GM10248 (cell line): Measurements from ENCODE around the gene XPNPEP3.

Source experiments
- CTCF ChIA-PET: fragments of 300-600 bp; sonication (Branson Sonifier 250); formaldehyde crosslinking; extraction: SDS; loops from one replicate; lab custom pipeline; 2021; ENCODE audit warnings: antibody characterized with exemption; lab: Yijun Ruan, JAX
- POLR2A ChIA-PET: fragments of 350-650 bp; sonication (Branson Sonifier 250); formaldehyde crosslinking; extraction: SDS; loops from one replicate; lab custom pipeline; 2020; ENCODE audit warnings: antibody characterized with exemption; lab: Yijun Ruan, JAX
- DNase-seq: peaks from one replicate; pipeline ENCODE4 v3.0.0; 2012; ENCODE audit errors: extremely low spot score
- CTCF ChIP-seq: IDR thresholded peaks from 2 replicates; pipeline ENCODE4 v1.5.1; 2012; ENCODE audit warnings: mild to moderate bottlenecking, low read depth; ENCODE audit errors: extremely low read depth, missing control alignments, control extremely low read depth

Gene XPNPEP3

GRCh38 chr22:40957601-40958000 is 100.7 kb downstream of the XPNPEP3 start:
- no peak for DNase-seq
- TF ChIP-seq CTCF, result no peak
- CTCF ChIA-PET, result interaction anchor here (1.9 to 2.9 kb wide), 2 partner anchors 31 to 35 kb away, joined by 7 to 9 read pairs; no protein-coding TSS in a partner anchor
- POLR2A ChIA-PET, result no interaction called here

DNA sequence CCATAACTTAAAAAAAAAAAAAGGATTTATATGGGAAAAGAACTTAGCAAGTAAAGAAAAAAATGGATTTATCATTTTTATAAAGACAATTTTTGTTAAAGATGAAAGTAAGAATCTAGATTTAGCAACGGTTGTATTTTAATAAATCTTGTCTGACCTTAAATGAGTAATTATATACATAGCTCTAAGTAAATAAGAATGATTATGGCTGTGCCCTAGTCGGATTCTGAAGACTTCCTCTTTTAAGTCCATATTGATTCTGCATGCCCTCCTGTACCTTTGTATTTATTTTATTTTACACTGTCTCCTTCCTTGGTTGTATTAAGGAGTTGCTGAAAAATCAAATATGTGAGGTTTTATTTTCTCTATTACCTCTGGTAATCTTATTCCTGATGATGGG is 101.4 kb downstream of the XPNPEP3 start:
- no peak for TF ChIP-seq CTCF
- ChIA-PET POLR2A (no interaction called here), CTCF (interaction anchor here (1.0 to 2.9 kb wide), 3 partner anchors 14 to 36 kb away, joined by 3 to 9 read pairs (median 7); no protein-coding TSS in a partner anchor)
- DNase-seq, result no peak

GRCh38 chr22:40960145-40960544 is 103.2 kb downstream of the XPNPEP3 start:
- DNase-seq, result no peak
- POLR2A ChIA-PET, result no interaction called here
- TF ChIP-seq CTCF, result no peak
- CTCF ChIA-PET, result interaction anchor here (1.0 to 2.9 kb wide), 3 partner anchors 12 to 37 kb away, joined by 3 to 9 read pairs (median 7); no protein-coding TSS in a partner anchor

- POLR2A ChIA-PET, result interaction anchor here (0.7 kb wide), 1 partner anchor 15 kb away, joined by 3 read pairs; the partner anchor contains the start of gene RBX1
- DNase-seq, result no peak
- TF ChIP-seq CTCF, result no peak
- CTCF ChIA-PET, result interaction anchor here (1.0 to 2.3 kb wide), 4 partner anchors 11 to 77 kb away, joined by 3 to 10 read pairs (median 3); no protein-coding TSS in a partner anchor
These were observed 109.2 kb downstream of the XPNPEP3 start for GRCh38 chr22:40965936-40966725.

- ChIA-PET POLR2A (no interaction called here), CTCF (interaction anchor here (0.8 to 2.3 kb wide), 5 partner anchors 12 to 271 kb away, joined by 3 to 10 read pairs (median 3); no protein-coding TSS in a partner anchor)
- TF ChIP-seq CTCF, result no peak
- DNase-seq, result no peak
These were observed 109.8 kb downstream of the XPNPEP3 start for GRCh38 chr22:40966726-40967085.

DNA sequence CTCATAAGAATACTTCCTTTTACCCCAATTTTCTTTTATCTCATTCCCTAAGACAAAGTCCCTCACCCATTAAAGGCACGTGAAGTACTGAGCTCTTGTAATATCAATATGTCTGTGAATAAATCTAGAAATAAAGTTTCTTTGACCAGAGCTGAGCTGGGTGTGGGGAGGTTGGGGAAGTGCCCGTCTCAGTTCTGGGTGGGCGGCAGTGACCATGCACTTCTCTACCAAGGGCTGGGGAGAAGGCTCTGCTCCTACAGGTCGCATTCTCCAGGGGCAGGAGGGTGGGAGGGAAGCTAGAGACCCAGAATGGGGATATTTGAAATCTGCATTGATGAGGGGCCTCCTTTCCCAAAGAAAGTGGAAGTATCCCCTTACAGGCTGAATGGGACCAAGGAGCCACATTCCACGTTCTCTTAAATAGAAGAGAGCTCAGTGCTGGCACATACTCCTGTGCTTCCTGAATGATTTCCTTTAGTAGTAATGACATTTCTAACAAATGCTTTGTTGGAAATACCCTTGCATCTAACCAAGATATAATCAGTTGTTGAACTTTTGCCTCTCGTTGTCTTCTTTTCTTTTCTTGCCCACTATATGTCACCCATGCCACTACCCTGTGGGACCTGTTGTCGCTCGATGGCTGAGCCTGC is 110.3 kb downstream of the XPNPEP3 start:
- DNase-seq, result no peak
- ChIA-PET CTCF (interaction anchor here (0.8 to 2.3 kb wide), 6 partner anchors 12 to 270 kb away, joined by 3 to 10 read pairs (median 3); no protein-coding TSS in a partner anchor), POLR2A (no interaction called here)
- no peak for TF ChIP-seq CTCF
